ENCODE results near the gene TOP3B.

The TOP3B gene

DNA sequence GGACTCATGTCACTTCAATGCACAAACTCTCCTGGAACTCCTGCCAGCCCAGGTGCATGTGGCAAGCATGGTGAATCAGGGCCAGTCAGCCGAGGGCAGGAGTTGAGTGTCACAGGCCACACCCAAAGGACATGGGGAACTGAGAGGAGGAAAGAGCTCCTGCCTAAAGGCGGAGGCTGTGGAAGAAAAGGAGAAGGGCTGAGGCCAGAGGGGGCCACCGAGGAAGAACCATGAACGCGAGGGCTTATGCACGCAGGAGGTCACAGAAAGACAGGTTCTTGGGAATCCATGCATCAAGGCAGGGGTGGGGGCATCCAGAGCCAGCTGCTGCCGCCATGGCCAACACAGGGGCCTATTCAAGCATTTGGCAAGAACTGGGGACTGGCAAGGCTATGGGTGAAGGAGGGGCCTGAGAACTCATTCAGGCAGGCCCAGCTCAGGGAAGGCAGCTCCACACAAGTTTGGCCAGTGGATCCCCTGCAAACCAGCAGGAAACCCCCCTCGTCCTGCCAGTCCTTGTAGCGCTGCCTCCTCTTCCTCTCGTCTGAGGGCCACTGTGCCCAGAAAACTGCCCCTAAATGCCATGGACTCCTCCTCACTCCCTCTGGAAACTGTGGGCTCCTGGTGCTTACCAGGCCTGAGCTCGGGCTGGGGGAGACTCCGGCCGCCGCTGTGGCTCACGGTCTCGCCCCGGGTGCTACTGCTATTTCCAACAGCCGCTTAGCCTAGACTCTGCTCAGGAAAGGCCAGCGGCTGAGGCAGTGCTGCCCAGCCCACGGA lies 45.4 kb downstream of the TOP3B start:
- Histone ChIP-seq H3K9me3 (ENCODE audit: control insufficient read depth, insufficient read depth, low read length) (no peaks in the 10 kb centered on the region), H3F3A (ENCODE audit: control insufficient read depth, insufficient read depth) (no peaks in the 10 kb centered on the region), H3K4me1 (ENCODE audit: control insufficient read depth, low read length) (peaks cover 38% of the 10 kb centered on the region), H3K27me3 (ENCODE audit: control insufficient read depth, low read length) (no peaks in the 10 kb centered on the region), H3K9me2 (replicated peaks; ENCODE audit: control insufficient read depth, low read length) (no peaks in the 10 kb centered on the region), H3K36me3 (ENCODE audit: control insufficient read depth, low read length) (peaks cover 3% of the 10 kb centered on the region; the same call in 1 of the 2 replicates), H3K79me2 (ENCODE audit: control insufficient read depth, low read length) (no peaks in the 10 kb centered on the region), H3K4me2 (ENCODE audit: low read length) (peak overlapping the region; percentile 92), H3K27ac (ENCODE audit: low read depth, low read length) (no peak overlapping the region), H4K20me1 (ENCODE audit: control insufficient read depth, insufficient read depth, low read depth, low read length) (no peaks in the 10 kb centered on the region), H3K4me3 (ENCODE audit: low read length) (peak overlapping the region; percentile 74; the same call in 1 of the 2 replicates)
- TF ChIP-seq, protein P1, sequence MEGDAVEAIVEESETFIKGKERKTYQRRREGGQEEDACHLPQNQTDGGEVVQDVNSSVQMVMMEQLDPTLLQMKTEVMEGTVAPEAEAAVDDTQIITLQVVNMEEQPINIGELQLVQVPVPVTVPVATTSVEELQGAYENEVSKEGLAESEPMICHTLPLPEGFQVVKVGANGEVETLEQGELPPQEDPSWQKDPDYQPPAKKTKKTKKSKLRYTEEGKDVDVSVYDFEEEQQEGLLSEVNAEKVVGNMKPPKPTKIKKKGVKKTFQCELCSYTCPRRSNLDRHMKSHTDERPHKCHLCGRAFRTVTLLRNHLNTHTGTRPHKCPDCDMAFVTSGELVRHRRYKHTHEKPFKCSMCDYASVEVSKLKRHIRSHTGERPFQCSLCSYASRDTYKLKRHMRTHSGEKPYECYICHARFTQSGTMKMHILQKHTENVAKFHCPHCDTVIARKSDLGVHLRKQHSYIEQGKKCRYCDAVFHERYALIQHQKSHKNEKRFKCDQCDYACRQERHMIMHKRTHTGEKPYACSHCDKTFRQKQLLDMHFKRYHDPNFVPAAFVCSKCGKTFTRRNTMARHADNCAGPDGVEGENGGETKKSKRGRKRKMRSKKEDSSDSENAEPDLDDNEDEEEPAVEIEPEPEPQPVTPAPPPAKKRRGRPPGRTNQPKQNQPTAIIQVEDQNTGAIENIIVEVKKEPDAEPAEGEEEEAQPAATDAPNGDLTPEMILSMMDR (IDR thresholded peaks at IDR 0.05; ENCODE audit: low read depth, low read length, poor library complexity, severe bottlenecking): no peak
- TF ChIP-seq EZH2phosphoT487 (IDR thresholded peaks at IDR 0.05; ENCODE audit: borderline replicate concordance, low read length): no peak

DNA sequence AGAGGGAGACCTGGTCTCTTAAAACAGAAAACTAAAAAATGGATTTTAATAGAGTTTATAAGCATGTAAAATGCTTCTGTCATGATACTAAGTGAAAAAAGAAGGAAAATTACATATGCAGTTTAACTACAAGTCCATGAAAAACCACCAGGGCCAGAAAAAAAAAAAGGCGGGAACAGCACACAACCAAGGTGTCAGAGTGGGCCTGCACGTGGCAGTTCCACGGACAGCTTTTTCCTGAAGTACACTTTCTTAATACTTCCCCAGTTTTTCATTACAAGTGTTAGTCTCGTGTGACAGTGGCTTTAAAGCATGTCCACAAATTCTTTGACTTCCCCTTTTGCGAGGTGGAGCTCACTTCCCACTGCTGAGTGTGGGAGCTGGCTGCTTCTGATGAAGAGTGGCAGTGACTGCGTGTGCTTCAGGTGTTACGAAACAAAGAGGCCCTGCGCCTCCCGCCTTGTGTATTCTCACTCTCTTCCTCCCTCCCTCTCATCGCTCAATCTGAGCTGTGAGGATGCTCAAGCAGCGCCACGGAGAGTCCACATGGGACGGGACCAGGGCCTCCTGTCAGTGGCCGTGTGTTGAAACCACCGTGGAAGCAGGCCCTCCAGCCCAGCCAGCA lies 46.3 kb downstream of the TOP3B start:
- H3F3A ChIP-seq (ENCODE audit: control insufficient read depth, insufficient read depth): no peaks in the 10 kb centered on the region
- no peaks in the 10 kb centered on the region for H3K9me3 ChIP-seq (ENCODE audit: control insufficient read depth, insufficient read depth, low read length)
- H3K9me2 ChIP-seq (replicated peaks; ENCODE audit: control insufficient read depth, low read length): no peaks in the 10 kb centered on the region
- H3K4me1 ChIP-seq (ENCODE audit: control insufficient read depth, low read length): peaks cover 37% of the 10 kb centered on the region
- H3K36me3 ChIP-seq (ENCODE audit: control insufficient read depth, low read length): peaks cover 3% of the 10 kb centered on the region; the same call in 1 of the 2 replicates
- no peak overlapping the region for H3K4me3 ChIP-seq (ENCODE audit: low read length)
- TF ChIP-seq, protein P1 (IDR thresholded peaks at IDR 0.05; ENCODE audit: low read depth, low read length, poor library complexity, severe bottlenecking): no peak
- TF ChIP-seq EZH2phosphoT487 (IDR thresholded peaks at IDR 0.05; ENCODE audit: borderline replicate concordance, low read length): no peak
- no peaks in the 10 kb centered on the region for H4K20me1 ChIP-seq (ENCODE audit: control insufficient read depth, insufficient read depth, low read depth, low read length)
- no peaks in the 10 kb centered on the region for H3K27me3 ChIP-seq (ENCODE audit: control insufficient read depth, low read length)
- H3K27ac ChIP-seq (ENCODE audit: low read depth, low read length): no peak overlapping the region
- H3K79me2 ChIP-seq (ENCODE audit: control insufficient read depth, low read length): no peaks in the 10 kb centered on the region
- no peak overlapping the region for H3K4me2 ChIP-seq (ENCODE audit: low read length)

DNA sequence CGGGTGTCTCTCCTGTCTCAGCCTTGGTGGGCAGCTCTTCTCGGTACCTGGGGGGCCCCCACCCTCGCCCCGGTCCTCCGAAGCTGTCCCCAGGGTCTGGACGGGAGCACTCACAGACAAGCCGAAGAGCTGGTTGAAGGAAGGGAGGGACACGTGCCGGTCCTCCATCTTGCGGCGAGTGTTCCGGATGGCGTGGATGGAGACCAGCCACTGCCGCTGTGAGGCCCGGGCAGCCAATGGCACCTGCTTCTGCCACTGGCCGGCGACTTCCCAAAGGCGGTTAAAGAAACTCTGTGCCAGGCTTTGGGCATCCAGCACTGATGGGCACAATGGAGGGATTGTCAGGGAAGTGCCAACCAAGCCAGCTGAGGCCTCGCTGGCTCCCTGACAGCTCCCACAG lies 48.7 kb downstream of the TOP3B start:
- H3K27me3 ChIP-seq (ENCODE audit: control insufficient read depth, low read length): no peaks in the 10 kb centered on the region
- H3K4me1 ChIP-seq (ENCODE audit: control insufficient read depth, low read length): peaks cover 27% of the 10 kb centered on the region
- no peaks in the 10 kb centered on the region for H3K79me2 ChIP-seq (ENCODE audit: control insufficient read depth, low read length)
- H3K36me3 ChIP-seq (ENCODE audit: control insufficient read depth, low read length): peaks cover 3% of the 10 kb centered on the region; the same call in 1 of the 2 replicates
- no peak for TF ChIP-seq EZH2phosphoT487 (IDR thresholded peaks at IDR 0.05; ENCODE audit: borderline replicate concordance, low read length)
- TF ChIP-seq, protein P1 (IDR thresholded peaks at IDR 0.05; ENCODE audit: low read depth, low read length, poor library complexity, severe bottlenecking): no peak
- H3K4me3 ChIP-seq (ENCODE audit: low read length): no peak overlapping the region
- H3F3A ChIP-seq (ENCODE audit: control insufficient read depth, insufficient read depth): no peaks in the 10 kb centered on the region
- no peak overlapping the region for H3K27ac ChIP-seq (ENCODE audit: low read depth, low read length)
- H3K9me3 ChIP-seq (ENCODE audit: control insufficient read depth, insufficient read depth, low read length): no peaks in the 10 kb centered on the region
- no peaks in the 10 kb centered on the region for H4K20me1 ChIP-seq (ENCODE audit: control insufficient read depth, insufficient read depth, low read depth, low read length)
- no peaks in the 10 kb centered on the region for H3K9me2 ChIP-seq (replicated peaks; ENCODE audit: control insufficient read depth, low read length)
- no peak overlapping the region for H3K4me2 ChIP-seq (ENCODE audit: low read length)

Data from DOHH2 (cell line).